Activated CD8-positive, alpha-beta memory T cell treated with anti-CD3 and anti-CD28 coated beads, Interleukin-2, amount 10 ng/mL, durations not matched to agents 7 days and 5 days (primary cell): Measurements from ENCODE around the gene TNFRSF8. TPM values are rescaled to one million over a fixed set of nuclear protein-coding genes. Genes with fewer than 3 reads are reported as not detected.
"Not testable (repeated sequence)": the region's sequence is repeated elsewhere in the genome, so short reads cannot be mapped to it uniquely, and the experiment has no call there.

Experiments
- ATAC-seq: fragments of 150-1000 bp; cut with Tn5 transposase; one replicate; pipeline ENCODE4 v1.10.0; 2021; ENCODE audit warnings: moderate library complexity
- CTCF ChIA-PET: fragments of 350-600 bp; sonication (Branson Sonifier 250); formaldehyde crosslinking; loops from one replicate; lab custom pipeline; 2021; ENCODE audit warnings: antibody characterized with exemption; lab: Charles Lee
- DNase-seq: peaks from one replicate; pipeline ENCODE4 v3.0.0-alpha.2; 2020
- H3K27ac Mint-ChIP-seq: one replicate; pipeline ENCODE4 v1.8.0; 2021; ENCODE audit warnings: mild to moderate bottlenecking, mixed read lengths
- H3K27me3 Mint-ChIP-seq: one replicate; pipeline ENCODE4 v1.8.0; 2021; ENCODE audit warnings: mixed read lengths
- H3K36me3 Mint-ChIP-seq: one replicate; pipeline ENCODE4 v1.8.0; 2021; ENCODE audit warnings: mild to moderate bottlenecking, mixed read lengths
- H3K4me1 Mint-ChIP-seq: one replicate; pipeline ENCODE4 v1.8.0; 2021; ENCODE audit warnings: mixed read lengths
- H3K4me3 Mint-ChIP-seq: one replicate; pipeline ENCODE4 v1.8.0; 2021; ENCODE audit warnings: mild to moderate bottlenecking, moderate library complexity, mixed read lengths
- H3K9me3 Mint-ChIP-seq: one replicate; pipeline ENCODE4 v1.8.0; 2022; ENCODE audit warnings: low read depth, mixed read lengths
- total RNA-seq, 2 experiments: library from RNA; stranded (reverse); gene quantifications; one replicate each; pipeline ENCODE4 v1.2.3, GENCODE V29; 2021

The TNFRSF8 gene
- total RNA-seq, 2 experiments from 2014 or later: 3.8 to 14.8 TPM

GRCh38 chr1:12104417-12104816, 41.3 kb downstream of the TNFRSF8 start:
- CTCF ChIA-PET: interaction anchor here (0.7 to 1.2 kb wide), 2 partner anchors 10 kb away, joined by 4 to 7 read pairs; no protein-coding TSS in a partner anchor

DNA sequence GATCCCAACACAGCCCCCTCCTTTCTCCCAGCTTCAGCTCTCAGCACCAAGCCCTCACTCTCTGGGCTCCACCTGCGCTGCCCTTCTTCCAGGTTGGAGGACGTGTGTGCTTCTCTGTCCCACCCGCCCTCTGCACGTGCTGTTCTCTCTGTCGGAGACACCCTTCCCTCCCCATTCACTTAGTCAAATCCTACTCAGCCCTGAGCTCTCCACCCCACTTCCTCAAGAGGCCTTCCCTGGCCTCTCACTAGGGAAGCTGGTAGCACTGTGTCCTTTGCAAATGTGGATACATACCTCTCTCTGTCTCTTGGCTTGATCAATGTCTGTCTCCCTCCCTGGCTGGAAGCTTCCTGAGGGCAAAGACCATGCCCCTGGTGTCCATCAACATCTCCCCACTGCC, 43.0 kb downstream of the TNFRSF8 start:
- CTCF ChIA-PET: interaction anchor here (1.1 to 2.8 kb wide), 6 partner anchors 10 to 138 kb away, joined by 3 to 11 read pairs (median 3); no protein-coding TSS in a partner anchor
- no peak overlapping the region for H3K4me3 Mint-ChIP-seq
- H3K27ac Mint-ChIP-seq: no peak overlapping the region
- no peak for ATAC-seq
- DNase-seq: no peak
- peaks cover 13% of the 10 kb centered on the region for H3K4me1 Mint-ChIP-seq
- peaks cover 14% of the 10 kb centered on the region for H3K36me3 Mint-ChIP-seq
- peaks cover 2% of the 10 kb centered on the region for H3K9me3 Mint-ChIP-seq
- H3K27me3 Mint-ChIP-seq: no peaks in the 10 kb centered on the region

More at GRCh38 chr1:12104417-12104816, 41.3 kb downstream of the TNFRSF8 start:
- Mint-ChIP-seq H3K27me3 (no peaks in the 10 kb centered on the region), H3K27ac (no peak overlapping the region), H3K4me1 (peaks cover 13% of the 10 kb centered on the region), H3K9me3 (peaks cover 2% of the 10 kb centered on the region), H3K4me3 (no peak overlapping the region), H3K36me3 (peaks cover 18% of the 10 kb centered on the region)
- no peak for DNase-seq
- no peak for ATAC-seq

DNA sequence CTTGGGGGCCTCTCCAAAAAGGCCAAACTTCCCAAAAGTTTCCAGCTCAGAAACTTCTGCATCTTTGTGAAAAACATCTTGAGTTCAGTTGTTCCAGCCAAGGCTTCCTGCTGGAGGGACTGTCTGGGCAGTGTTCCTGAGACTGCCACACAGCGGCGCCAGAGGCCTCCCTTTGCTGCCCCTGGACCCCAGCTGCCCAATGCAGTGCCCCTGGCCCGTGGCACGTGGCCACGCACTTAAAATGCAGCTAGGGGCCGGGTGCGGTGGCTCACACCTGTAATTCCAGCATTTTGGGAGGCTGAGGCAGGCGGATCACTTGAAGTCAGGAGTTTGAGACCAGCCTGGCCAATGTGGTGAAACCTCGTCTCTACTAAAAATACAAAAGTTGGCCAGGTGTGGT, 43.8 kb downstream of the TNFRSF8 start:
- DNase-seq: not testable (repeated sequence)

GRCh38 chr1:12107718-12108117, 44.6 kb downstream of the TNFRSF8 start:
- peaks cover 4% of the 10 kb centered on the region for H3K36me3 Mint-ChIP-seq
- ATAC-seq: no peak
- no peak overlapping the region for H3K27ac Mint-ChIP-seq
- peaks cover 4% of the 10 kb centered on the region for H3K4me1 Mint-ChIP-seq
- no peaks in the 10 kb centered on the region for H3K9me3 Mint-ChIP-seq
- no peak overlapping the region for H3K4me3 Mint-ChIP-seq
- no peaks in the 10 kb centered on the region for H3K27me3 Mint-ChIP-seq
- no peak for DNase-seq
- CTCF ChIA-PET: interaction anchor here (0.8 to 2.8 kb wide), 6 partner anchors 11 to 98 kb away, joined by 3 to 11 read pairs (median 3); no protein-coding TSS in a partner anchor

More for the DNA sequence above, 43.8 kb downstream of the TNFRSF8 start:
- H3K27ac Mint-ChIP-seq, H3K4me3 Mint-ChIP-seq, H3K9me3 Mint-ChIP-seq, H3K27me3 Mint-ChIP-seq: not testable (repeated sequence)
- Mint-ChIP-seq H3K36me3 (peaks cover 11% of the 10 kb centered on the region), H3K4me1 (peaks cover 12% of the 10 kb centered on the region)
- CTCF ChIA-PET: interaction anchor here (1.1 to 2.8 kb wide), 7 partner anchors 10 to 137 kb away, joined by 3 to 11 read pairs (median 3); no protein-coding TSS in a partner anchor
- peak; percentile 61 for ATAC-seq

DNA sequence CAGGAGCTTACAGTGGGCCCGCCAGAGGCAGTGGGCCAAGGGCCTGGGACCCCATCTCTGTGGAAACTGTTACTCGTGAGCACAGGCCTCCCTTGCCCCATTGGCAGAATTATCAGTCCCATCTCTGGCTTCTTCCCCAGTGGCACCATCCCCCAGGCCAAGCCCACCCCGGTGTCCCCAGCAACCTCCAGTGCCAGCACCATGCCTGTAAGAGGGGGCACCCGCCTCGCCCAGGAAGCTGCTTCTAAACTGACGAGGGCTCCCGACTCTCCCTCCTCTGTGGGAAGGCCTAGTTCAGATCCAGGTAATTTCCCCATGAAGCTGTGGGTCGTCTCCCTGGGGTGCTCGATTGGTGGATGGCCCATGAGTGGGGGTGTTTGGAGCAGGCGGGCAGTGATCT, 46.8 kb downstream of the TNFRSF8 start:
- no peak overlapping the region for H3K27ac Mint-ChIP-seq
- peaks cover 9% of the 10 kb centered on the region for H3K36me3 Mint-ChIP-seq
- CTCF ChIA-PET: interaction anchor here (0.6 kb wide), 1 partner anchor 406 kb away, joined by 3 read pairs; no protein-coding TSS in a partner anchor

DNA sequence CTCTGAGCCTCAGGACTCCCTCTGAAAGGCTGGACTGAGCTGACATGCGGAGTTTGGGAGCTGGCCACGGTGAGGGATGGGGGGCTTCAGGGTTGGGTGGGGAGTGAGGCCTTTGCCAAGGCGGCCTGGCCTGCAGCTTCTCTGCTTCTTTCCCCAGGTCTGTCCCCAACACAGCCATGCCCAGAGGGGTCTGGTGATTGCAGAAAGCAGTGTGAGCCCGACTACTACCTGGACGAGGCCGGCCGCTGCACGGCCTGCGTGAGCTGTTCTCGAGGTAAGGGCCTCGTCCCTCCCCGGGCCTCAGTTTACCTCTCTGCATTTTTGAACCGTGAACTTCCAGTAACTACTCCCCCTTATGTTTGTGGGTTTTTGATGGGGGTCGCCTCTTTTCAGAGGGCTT, 48.6 kb downstream of the TNFRSF8 start:
- Mint-ChIP-seq H3K4me1 (peaks cover 15% of the 10 kb centered on the region), H3K27ac (no peak overlapping the region), H3K36me3 (peaks cover 11% of the 10 kb centered on the region), H3K27me3 (no peaks in the 10 kb centered on the region), H3K9me3 (no peaks in the 10 kb centered on the region), H3K4me3 (no peak overlapping the region)
- CTCF ChIA-PET: interaction anchor here (1.0 to 2.9 kb wide), 5 partner anchors 10 to 163 kb away, joined by 3 to 15 read pairs (median 4); no protein-coding TSS in a partner anchor
- no peak for ATAC-seq
- no peak for DNase-seq

More for the DNA sequence above, 46.8 kb downstream of the TNFRSF8 start:
- H3K4me1 Mint-ChIP-seq: peaks cover 15% of the 10 kb centered on the region
- no peaks in the 10 kb centered on the region for H3K9me3 Mint-ChIP-seq
- no peak for ATAC-seq
- no peak overlapping the region for H3K4me3 Mint-ChIP-seq
- H3K27me3 Mint-ChIP-seq: no peaks in the 10 kb centered on the region
- no peak for DNase-seq

DNA sequence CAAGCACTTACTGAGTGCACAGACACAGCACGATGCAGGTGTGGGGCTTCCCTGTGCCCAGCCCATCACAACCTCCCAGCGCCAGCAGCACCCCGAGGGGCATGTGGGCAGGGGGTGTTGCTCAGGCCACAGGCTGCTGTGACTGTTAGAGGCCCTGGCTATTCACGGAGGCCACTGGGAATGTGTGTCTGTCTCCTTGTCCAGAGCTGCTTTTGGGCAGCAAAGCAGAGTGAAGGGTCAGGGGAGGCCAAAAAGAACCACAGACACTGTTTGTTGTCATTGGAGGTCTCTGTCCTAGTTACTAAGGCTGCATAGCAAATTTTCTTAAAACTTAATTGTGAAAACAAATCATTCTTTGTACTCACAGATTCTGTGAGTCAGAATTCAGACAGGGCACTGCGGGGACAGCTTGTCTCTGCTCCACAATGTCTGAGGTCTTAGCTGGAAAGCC, 49.6 kb downstream of the TNFRSF8 start:
- no peaks in the 10 kb centered on the region for H3K27me3 Mint-ChIP-seq
- ATAC-seq (no peak), DNase-seq (no peak)
- CTCF ChIA-PET: interaction anchor here (2.9 kb wide), 1 partner anchor 12 kb away, joined by 15 read pairs; no protein-coding TSS in a partner anchor
- H3K36me3 Mint-ChIP-seq: peaks cover 11% of the 10 kb centered on the region
- no peak overlapping the region for H3K4me3 Mint-ChIP-seq
- no peaks in the 10 kb centered on the region for H3K9me3 Mint-ChIP-seq
- peaks cover 15% of the 10 kb centered on the region for H3K4me1 Mint-ChIP-seq
- H3K27ac Mint-ChIP-seq: no peak overlapping the region

GRCh38 chr1:12113433-12114339, 50.6 kb downstream of the TNFRSF8 start:
- Mint-ChIP-seq H3K9me3 (no peaks in the 10 kb centered on the region), H3K4me1 (peaks cover 15% of the 10 kb centered on the region), H3K4me3 (no peak overlapping the region), H3K36me3 (peaks cover 15% of the 10 kb centered on the region), H3K27ac (peak overlapping the region; percentile 66), H3K27me3 (no peaks in the 10 kb centered on the region)
- ATAC-seq: peak; percentile 64
- peak; percentile 47 for DNase-seq
- CTCF ChIA-PET: interaction anchor here (0.7 to 2.3 kb wide), 4 partner anchors 10 to 158 kb away, joined by 3 to 17 read pairs (median 4); no protein-coding TSS in a partner anchor

- no peaks in the 10 kb centered on the region for H3K27me3 Mint-ChIP-seq
- peaks cover 18% of the 10 kb centered on the region for H3K36me3 Mint-ChIP-seq
- no peak overlapping the region for H3K4me3 Mint-ChIP-seq
- no peak for DNase-seq
- CTCF ChIA-PET: interaction anchor here (0.7 to 2.3 kb wide), 4 partner anchors 10 to 157 kb away, joined by 3 to 17 read pairs (median 4); no protein-coding TSS in a partner anchor
- no peak overlapping the region for H3K27ac Mint-ChIP-seq
- no peaks in the 10 kb centered on the region for H3K9me3 Mint-ChIP-seq
- no peak for ATAC-seq
- H3K4me1 Mint-ChIP-seq: peaks cover 15% of the 10 kb centered on the region
Measured at GRCh38 chr1:12114340-12114683, 51.2 kb downstream of the TNFRSF8 start.

DNA sequence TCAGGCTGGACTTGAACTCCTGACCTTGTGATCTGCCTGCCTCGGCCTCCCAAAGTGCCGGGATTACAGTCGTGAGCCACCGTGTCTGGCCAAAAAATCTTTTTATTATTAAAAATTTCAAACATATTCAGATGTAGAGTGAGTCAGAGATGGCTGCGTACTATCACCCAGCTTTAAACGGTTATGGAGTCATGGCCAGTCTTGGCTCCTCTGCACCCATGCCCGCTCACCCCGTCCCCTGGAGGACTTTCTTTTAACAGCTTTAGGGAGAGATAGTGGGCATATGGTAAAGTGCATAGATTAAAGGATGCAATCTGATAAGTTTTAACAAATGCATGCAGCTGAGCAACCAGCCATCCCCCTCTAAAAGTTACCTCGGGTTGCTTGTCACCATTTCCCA, 51.8 kb downstream of the TNFRSF8 start:
- Mint-ChIP-seq H3K4me3 (no peak overlapping the region), H3K27me3 (no peaks in the 10 kb centered on the region), H3K27ac (no peak overlapping the region), H3K9me3 (no peaks in the 10 kb centered on the region), H3K4me1 (peaks cover 15% of the 10 kb centered on the region), H3K36me3 (peaks cover 18% of the 10 kb centered on the region)
- CTCF ChIA-PET: interaction anchor here (1.0 to 2.3 kb wide), 3 partner anchors 10 to 145 kb away, joined by 3 to 17 read pairs (median 4); no protein-coding TSS in a partner anchor
- DNase-seq (no peak), ATAC-seq (no peak)

GRCh38 chr1:12121212-12122003, 58.3 kb downstream of the TNFRSF8 start:
- no peak for ATAC-seq
- no peak for DNase-seq
- CTCF ChIA-PET: interaction anchor here (0.7 to 12.3 kb wide), 5 partner anchors 10 to 306 kb away, joined by 3 to 296 read pairs (median 6); no protein-coding TSS in a partner anchor
- no peaks in the 10 kb centered on the region for H3K9me3 Mint-ChIP-seq
- no peak overlapping the region for H3K27ac Mint-ChIP-seq
- H3K4me3 Mint-ChIP-seq: no peak overlapping the region
- H3K27me3 Mint-ChIP-seq: no peaks in the 10 kb centered on the region
- H3K36me3 Mint-ChIP-seq: peaks cover 16% of the 10 kb centered on the region
- peaks cover 15% of the 10 kb centered on the region for H3K4me1 Mint-ChIP-seq

GRCh38 chr1:12123172-12123571, 60.1 kb downstream of the TNFRSF8 start:
- H3K27ac Mint-ChIP-seq: no peak overlapping the region
- DNase-seq (no peak), ATAC-seq (no peak)
- peaks cover 17% of the 10 kb centered on the region for H3K4me1 Mint-ChIP-seq
- CTCF ChIA-PET: interaction anchor here (1.4 to 12.3 kb wide), 14 partner anchors 33 to 497 kb away, joined by 3 to 296 read pairs (median 22); partner anchors contain the start of gene VPS13D
- H3K36me3 Mint-ChIP-seq: peaks cover 16% of the 10 kb centered on the region
- no peaks in the 10 kb centered on the region for H3K9me3 Mint-ChIP-seq
- H3K4me3 Mint-ChIP-seq: no peak overlapping the region
- H3K27me3 Mint-ChIP-seq: no peaks in the 10 kb centered on the region
